SK-N-SH treated with all-trans-retinoic acid at 6 μM for 48 hours (cell line): Measurements from ENCODE around the gene DLG2.

ENCODE experiments used
- ATAC-seq: fragments of 200-7000 bp; cut with Tn5 transposase; 3 replicates; pipeline ENCODE4 v1.9.1; 2020; ENCODE audit warnings: mild to moderate bottlenecking, moderate library complexity
- ARNTL ChIP-seq: fragments of 450-650 bp; formaldehyde crosslinking; IDR thresholded peaks from 2 replicates; pipeline ENCODE4 v1.5.0; 2020; ENCODE audit warnings: low read depth, mild to moderate bottlenecking, moderate library complexity, borderline replicate concordance
- BACH2 ChIP-seq: fragments of 250-450 bp; sonication (Bioruptor Pico); IDR thresholded peaks from 2 replicates; pipeline ENCODE4 v1.9.0; 2021; ENCODE audit warnings: mild to moderate bottlenecking, borderline replicate concordance
- CREB5 ChIP-seq: fragments of 250-450 bp; sonication (Bioruptor Pico); IDR thresholded peaks from 2 replicates; pipeline ENCODE4 v1.5.1; 2020; ENCODE audit warnings: low read depth, mild to moderate bottlenecking, moderate library complexity
- CSDC2 ChIP-seq: fragments of 250-450 bp; sonication (Bioruptor Pico); IDR thresholded peaks from 2 replicates; pipeline ENCODE4 v1.5.0; 2020; ENCODE audit warnings: mild to moderate bottlenecking, moderate library complexity
- ESRRG ChIP-seq: fragments of 250-450 bp; sonication (Bioruptor Pico); IDR thresholded peaks from 2 replicates; pipeline ENCODE4 v1.6.1; 2021; ENCODE audit warnings: mild to moderate bottlenecking
- GLIS3 ChIP-seq: fragments of 250-450 bp; sonication (Bioruptor Pico); IDR thresholded peaks from 2 replicates; pipeline ENCODE4 v1.5.0; 2020; ENCODE audit warnings: mild to moderate bottlenecking, moderate library complexity
- ISL1 ChIP-seq: fragments of 250-450 bp; sonication (Bioruptor Pico); IDR thresholded peaks from 2 replicates; pipeline ENCODE4 v2.1.2; 2022; ENCODE audit warnings: mild to moderate bottlenecking, moderate library complexity
- PATZ1 ChIP-seq: fragments of 250-450 bp; sonication (Bioruptor Pico); IDR thresholded peaks from 2 replicates; pipeline ENCODE4 v1.8.0; 2020; ENCODE audit warnings: mild to moderate bottlenecking, moderate library complexity, borderline replicate concordance
- PPARA ChIP-seq: fragments of 250-450 bp; sonication (Bioruptor Pico); IDR thresholded peaks from 2 replicates; pipeline ENCODE4 v1.5.0; 2020; ENCODE audit warnings: mild to moderate bottlenecking, borderline replicate concordance
- SNAI2 ChIP-seq: fragments of 250-450 bp; sonication (Bioruptor Pico); IDR thresholded peaks from 2 replicates; pipeline ENCODE4 v1.5.0; 2020; ENCODE audit warnings: mild to moderate bottlenecking, moderate library complexity
- TCF4 ChIP-seq: fragments of 250-450 bp; sonication (Bioruptor Pico); IDR thresholded peaks from 2 replicates; pipeline ENCODE4 v1.8.0; 2021; ENCODE audit warnings: mild to moderate bottlenecking, moderate library complexity, borderline replicate concordance
- TOX ChIP-seq: fragments of 250-450 bp; sonication (Bioruptor Pico); IDR thresholded peaks from 2 replicates; pipeline ENCODE4 v1.8.0; 2021; ENCODE audit warnings: mild to moderate bottlenecking, moderate library complexity, borderline replicate concordance
- ZC3H10 ChIP-seq: fragments of 250-450 bp; sonication (Bioruptor Pico); IDR thresholded peaks from 2 replicates; pipeline ENCODE4 v1.5.1; 2021; ENCODE audit warnings: mild to moderate bottlenecking, moderate library complexity
- ZFP3 ChIP-seq: fragments of 250-450 bp; sonication (Bioruptor Pico); IDR thresholded peaks from 2 replicates; pipeline ENCODE4 v1.5.0; 2020; ENCODE audit warnings: mild to moderate bottlenecking, moderate library complexity
- ZFP30 ChIP-seq: fragments of 450-650 bp; formaldehyde crosslinking; IDR thresholded peaks from 2 replicates; pipeline ENCODE4 v1.5.0; 2022; ENCODE audit warnings: mild to moderate bottlenecking, moderate library complexity
- ZNF565 ChIP-seq: fragments of 450-650 bp; formaldehyde crosslinking; conservative IDR thresholded peaks from 2 replicates; pipeline ENCODE4 v1.5.0; 2020; ENCODE audit warnings: low read depth, mild to moderate bottlenecking, moderate library complexity
- ZNF70 ChIP-seq: fragments of 450-650 bp; formaldehyde crosslinking; IDR thresholded peaks from 2 replicates; pipeline ENCODE4 v1.5.0; 2020; ENCODE audit warnings: mild to moderate bottlenecking, moderate library complexity
- ZNF8 ChIP-seq: fragments of 450-650 bp; formaldehyde crosslinking; IDR thresholded peaks from 2 replicates; pipeline ENCODE4 v1.5.0; 2020; ENCODE audit warnings: mild to moderate bottlenecking, moderate library complexity
- TF ChIP-seq, protein P1 (sequence below): fragments of 250-450 bp; sonication (Bioruptor Pico); IDR thresholded peaks from 2 replicates; pipeline ENCODE4 v1.5.1; 2021; ENCODE audit warnings: mild to moderate bottlenecking, moderate library complexity
- TF ChIP-seq, protein P2 (sequence below): fragments of 250-450 bp; sonication (Bioruptor Pico); IDR thresholded peaks from 2 replicates; pipeline ENCODE4 v1.8.0; 2021; ENCODE audit warnings: low read depth, mild to moderate bottlenecking, moderate library complexity, borderline replicate concordance
- TF ChIP-seq, protein P3 (sequence below): fragments of 250-450 bp; sonication (Bioruptor Pico); IDR thresholded peaks from 2 replicates; pipeline ENCODE4 v1.5.0; 2020; ENCODE audit warnings: mild to moderate bottlenecking, moderate library complexity

Gene DLG2

DNA sequence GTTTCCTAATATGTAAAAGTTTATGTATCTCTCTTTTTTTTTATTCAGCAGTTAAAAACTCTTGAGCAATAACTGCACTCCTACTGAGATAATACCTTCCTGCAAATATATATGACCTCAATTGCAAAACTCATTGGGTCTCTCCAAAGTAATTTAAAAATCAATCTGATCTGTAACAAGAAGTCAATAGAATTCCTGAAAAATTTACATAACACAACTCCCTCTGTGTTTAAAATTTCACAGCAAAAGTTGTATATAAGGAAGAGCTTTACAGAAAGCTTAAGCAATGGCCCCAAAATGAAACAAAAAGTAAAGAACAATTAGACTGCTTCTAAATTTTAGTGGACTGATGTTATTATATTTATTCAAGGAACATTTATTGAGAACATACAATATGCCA lies 313.4 kb downstream of the DLG2 start (continued):
- TF ChIP-seq PATZ1 (no peak), SNAI2 (CRISPR knock-in tag) (no peak), PPARA (CRISPR knock-in tag) (no peak), TCF4 (CRISPR knock-in tag) (no peak)

- no peak for ATAC-seq
- TF ChIP-seq CREB5 (no peak), TCF4 (CRISPR knock-in tag) (no peak), ZNF8 (CRISPR knock-in tag) (no peak), ZNF70 (no peak), CSDC2 (no peak), ESRRG (CRISPR knock-in tag) (no peak), ZFP3 (CRISPR knock-in tag) (no peak), ARNTL (CRISPR knock-in tag) (no peak)
- TF ChIP-seq, protein P1, sequence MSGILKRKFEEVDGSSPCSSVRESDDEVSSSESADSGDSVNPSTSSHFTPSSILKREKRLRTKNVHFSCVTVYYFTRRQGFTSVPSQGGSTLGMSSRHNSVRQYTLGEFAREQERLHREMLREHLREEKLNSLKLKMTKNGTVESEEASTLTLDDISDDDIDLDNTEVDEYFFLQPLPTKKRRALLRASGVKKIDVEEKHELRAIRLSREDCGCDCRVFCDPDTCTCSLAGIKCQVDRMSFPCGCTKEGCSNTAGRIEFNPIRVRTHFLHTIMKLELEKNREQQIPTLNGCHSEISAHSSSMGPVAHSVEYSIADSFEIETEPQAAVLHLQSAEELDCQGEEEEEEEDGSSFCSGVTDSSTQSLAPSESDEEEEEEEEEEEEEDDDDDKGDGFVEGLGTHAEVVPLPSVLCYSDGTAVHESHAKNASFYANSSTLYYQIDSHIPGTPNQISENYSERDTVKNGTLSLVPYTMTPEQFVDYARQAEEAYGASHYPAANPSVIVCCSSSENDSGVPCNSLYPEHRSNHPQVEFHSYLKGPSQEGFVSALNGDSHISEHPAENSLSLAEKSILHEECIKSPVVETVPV (CRISPR knock-in tag): no peak
- TF ChIP-seq, protein P2, sequence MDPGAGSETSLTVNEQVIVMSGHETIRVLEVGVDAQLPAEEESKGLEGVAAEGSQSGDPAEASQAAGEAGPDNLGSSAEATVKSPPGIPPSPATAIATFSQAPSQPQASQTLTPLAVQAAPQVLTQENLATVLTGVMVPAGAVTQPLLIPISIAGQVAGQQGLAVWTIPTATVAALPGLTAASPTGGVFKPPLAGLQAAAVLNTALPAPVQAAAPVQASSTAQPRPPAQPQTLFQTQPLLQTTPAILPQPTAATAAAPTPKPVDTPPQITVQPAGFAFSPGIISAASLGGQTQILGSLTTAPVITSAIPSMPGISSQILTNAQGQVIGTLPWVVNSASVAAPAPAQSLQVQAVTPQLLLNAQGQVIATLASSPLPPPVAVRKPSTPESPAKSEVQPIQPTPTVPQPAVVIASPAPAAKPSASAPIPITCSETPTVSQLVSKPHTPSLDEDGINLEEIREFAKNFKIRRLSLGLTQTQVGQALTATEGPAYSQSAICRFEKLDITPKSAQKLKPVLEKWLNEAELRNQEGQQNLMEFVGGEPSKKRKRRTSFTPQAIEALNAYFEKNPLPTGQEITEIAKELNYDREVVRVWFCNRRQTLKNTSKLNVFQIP (CRISPR knock-in tag): no peak
- TF ChIP-seq, all 23 proteins: peak for 0
Observed at GRCh38 chr11:85310479-85310878, 316.7 kb downstream of the DLG2 start.

GRCh38 chr11:85307366-85307765 lies 319.8 kb downstream of the DLG2 start:
- ATAC-seq: no peak
- no peak for TF ChIP-seq PPARA (CRISPR knock-in tag)
- TF ChIP-seq, protein P3, sequence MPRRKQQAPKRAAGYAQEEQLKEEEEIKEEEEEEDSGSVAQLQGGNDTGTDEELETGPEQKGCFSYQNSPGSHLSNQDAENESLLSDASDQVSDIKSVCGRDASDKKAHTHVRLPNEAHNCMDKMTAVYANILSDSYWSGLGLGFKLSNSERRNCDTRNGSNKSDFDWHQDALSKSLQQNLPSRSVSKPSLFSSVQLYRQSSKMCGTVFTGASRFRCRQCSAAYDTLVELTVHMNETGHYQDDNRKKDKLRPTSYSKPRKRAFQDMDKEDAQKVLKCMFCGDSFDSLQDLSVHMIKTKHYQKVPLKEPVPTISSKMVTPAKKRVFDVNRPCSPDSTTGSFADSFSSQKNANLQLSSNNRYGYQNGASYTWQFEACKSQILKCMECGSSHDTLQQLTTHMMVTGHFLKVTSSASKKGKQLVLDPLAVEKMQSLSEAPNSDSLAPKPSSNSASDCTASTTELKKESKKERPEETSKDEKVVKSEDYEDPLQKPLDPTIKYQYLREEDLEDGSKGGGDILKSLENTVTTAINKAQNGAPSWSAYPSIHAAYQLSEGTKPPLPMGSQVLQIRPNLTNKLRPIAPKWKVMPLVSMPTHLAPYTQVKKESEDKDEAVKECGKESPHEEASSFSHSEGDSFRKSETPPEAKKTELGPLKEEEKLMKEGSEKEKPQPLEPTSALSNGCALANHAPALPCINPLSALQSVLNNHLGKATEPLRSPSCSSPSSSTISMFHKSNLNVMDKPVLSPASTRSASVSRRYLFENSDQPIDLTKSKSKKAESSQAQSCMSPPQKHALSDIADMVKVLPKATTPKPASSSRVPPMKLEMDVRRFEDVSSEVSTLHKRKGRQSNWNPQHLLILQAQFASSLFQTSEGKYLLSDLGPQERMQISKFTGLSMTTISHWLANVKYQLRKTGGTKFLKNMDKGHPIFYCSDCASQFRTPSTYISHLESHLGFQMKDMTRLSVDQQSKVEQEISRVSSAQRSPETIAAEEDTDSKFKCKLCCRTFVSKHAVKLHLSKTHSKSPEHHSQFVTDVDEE (CRISPR knock-in tag): no peak
- no peak for TF ChIP-seq CSDC2
- no peak for TF ChIP-seq SNAI2 (CRISPR knock-in tag)
- no peak for TF ChIP-seq ZFP30 (CRISPR knock-in tag)
- TF ChIP-seq ZFP3 (CRISPR knock-in tag): no peak
- TF ChIP-seq CREB5: no peak
- TF ChIP-seq BACH2 (CRISPR knock-in tag): no peak
- no peak for TF ChIP-seq TOX (CRISPR knock-in tag)
- TF ChIP-seq, protein P1 (CRISPR knock-in tag): no peak
- no peak for TF ChIP-seq ESRRG (CRISPR knock-in tag)
- TF ChIP-seq ISL1: no peak
- no peak for TF ChIP-seq ARNTL (CRISPR knock-in tag)
- TF ChIP-seq ZC3H10 (CRISPR knock-in tag): no peak
- TF ChIP-seq ZNF8 (CRISPR knock-in tag): no peak
- TF ChIP-seq GLIS3: no peak
- TF ChIP-seq PATZ1: no peak
- no peak for TF ChIP-seq ZNF70
- no peak for TF ChIP-seq ZNF565 (CRISPR knock-in tag)
